ENCODE data around the gene PRMT9.

Gene PRMT9

GRCh38 chr4:147678796-147679549 is 5.0 kb downstream of the PRMT9 start:
- DNase-seq (ENCODE audit: low read depth in 2 of 2), result no peak

DNA sequence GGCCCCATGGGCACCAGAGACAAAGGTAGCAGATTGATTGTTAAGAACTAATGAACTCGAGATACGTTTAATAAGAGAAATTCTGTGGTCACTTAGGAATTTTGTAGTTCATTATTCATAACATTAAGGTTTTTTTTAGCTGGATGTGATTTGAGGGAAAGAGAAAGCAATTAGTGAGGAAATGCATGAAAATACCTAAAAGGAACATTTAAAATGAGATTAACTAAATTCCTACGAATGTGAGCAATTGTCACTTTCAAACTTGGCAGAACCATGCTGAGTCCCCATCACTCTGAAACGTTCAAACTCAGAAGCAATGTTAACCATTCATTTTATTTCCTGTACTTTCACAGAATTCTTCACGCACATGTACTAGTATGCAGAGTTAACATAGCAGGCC is 5.9 kb downstream of the PRMT9 start:
- DNase-seq (ENCODE audit: low read depth in 2 of 2), result no peak

DNA sequence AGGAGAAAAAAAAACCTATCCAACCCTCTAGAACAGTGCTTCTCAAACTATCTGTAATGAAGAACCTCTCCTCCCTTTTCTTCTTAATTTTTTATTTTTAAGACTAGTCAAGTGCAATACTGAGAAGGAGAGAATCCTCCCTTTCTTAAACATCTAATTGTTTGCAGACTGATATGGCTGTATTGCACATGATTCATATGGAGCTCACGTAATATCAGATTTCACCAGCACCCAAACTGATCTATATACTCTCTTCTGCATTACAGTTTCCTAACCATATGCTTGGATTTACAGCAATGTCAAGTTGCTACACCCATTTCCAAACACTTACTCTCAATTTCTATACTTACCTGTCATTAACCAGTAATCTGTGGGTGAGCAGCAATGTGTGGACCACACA is 9.5 kb downstream of the PRMT9 start:
- DNase-seq (ENCODE audit: low read depth in 2 of 2), result no peak

GRCh38 chr4:147674073-147674472 is 9.9 kb downstream of the PRMT9 start:
- DNase-seq (ENCODE audit: low read depth in 2 of 2), result no peak

DNA sequence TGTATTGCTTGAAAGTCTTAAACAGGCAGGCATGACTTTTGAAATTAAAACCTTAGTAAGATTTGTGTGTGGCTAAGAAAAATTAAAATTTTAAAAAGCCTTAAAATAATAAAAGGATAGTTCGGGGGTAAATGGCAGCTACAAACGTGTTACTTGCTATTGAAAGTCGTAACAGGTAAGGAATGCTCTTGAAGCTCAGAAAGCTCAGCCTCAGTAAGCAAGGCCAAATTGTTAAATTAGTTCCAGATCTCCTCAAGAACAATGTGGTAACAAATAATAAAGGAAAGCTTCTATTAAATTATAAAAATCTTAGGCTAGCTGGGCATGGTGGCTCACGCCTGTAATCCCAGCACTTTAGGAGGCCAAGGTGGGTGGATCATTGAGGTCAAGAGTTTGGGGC is 25.5 kb downstream of the PRMT9 start:
- no peak for DNase-seq (ENCODE audit: low read depth in 2 of 2)

DNA sequence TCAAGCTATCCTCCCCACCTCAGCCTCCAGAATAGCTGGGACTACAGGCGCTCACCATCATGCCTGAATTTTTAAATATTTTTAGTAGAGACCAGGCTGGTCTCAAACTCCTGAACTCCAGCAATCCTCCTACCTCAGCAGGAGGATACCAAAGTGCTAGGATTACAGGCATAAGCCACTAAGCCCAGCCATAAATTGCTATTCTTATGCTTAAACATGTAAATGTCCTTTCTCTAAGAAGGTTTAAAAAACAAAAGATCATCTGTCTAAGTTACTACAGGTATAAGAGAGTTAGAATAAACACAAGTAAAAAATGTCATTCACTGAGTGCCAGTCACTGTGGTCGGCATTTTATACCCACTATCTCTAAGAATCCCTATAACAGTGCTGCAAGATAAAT is 28.3 kb downstream of the PRMT9 start:
- DNase-seq (ENCODE audit: low read depth in 2 of 2), result no peak

- DNase-seq (ENCODE audit: low read depth in 2 of 2), result no peak
These were observed 32.4 kb downstream of the PRMT9 start for GRCh38 chr4:147651563-147651962.

GRCh38 chr4:147648656-147649055 is 35.3 kb downstream of the PRMT9 start:
- DNase-seq (ENCODE audit: low read depth in 2 of 2), result no peak

DNA sequence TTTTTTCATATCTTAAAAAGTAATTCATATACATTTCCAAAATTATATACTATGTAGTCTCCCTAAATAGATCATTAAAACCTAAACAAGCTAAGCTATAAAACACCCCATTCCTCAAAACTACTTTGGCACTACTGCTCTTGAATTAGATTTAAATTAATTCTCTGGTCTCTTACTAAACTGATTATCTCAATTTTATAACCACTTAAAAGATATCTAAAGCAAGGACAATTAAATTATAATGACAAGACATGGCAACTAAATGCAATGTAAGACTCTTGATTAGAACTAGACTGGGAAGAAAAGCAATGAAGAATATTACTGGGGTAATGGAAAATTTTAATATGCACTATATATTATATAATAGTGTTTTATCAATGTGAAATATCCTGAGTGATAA is 38.9 kb downstream of the PRMT9 start:
- no peak for DNase-seq (ENCODE audit: low read depth in 2 of 2)

GRCh38 chr4:147644471-147644870 is 39.5 kb downstream of the PRMT9 start:
- no peak for DNase-seq (ENCODE audit: low read depth in 2 of 2)

DNA sequence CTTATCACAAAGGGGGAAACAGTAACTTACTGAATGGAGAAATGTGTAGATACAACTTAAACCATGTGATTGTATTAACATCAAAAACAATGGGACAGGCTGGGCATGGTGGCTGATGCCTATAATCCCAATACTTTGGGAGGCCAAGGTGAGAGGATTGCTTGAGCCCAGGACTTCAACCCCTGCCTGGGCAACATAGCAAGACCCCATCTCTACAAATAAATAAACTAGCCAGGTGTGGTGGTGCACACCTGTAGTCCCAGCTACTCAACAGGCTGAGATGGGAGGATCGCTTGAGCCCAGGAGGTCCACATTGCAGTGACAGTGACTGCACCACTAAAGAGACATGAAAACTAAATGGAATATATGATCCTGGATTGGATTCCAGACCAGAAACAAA is 40.3 kb downstream of the PRMT9 start:
- DNase-seq (ENCODE audit: low read depth in 2 of 2), result no peak

- DNase-seq (ENCODE audit: low read depth in 2 of 2), result no peak
These were observed 43.6 kb downstream of the PRMT9 start for GRCh38 chr4:147640331-147640730.

- DNase-seq (ENCODE audit: low read depth in 2 of 2), result no peak
These were observed 44.6 kb downstream of the PRMT9 start for GRCh38 chr4:147639388-147639787.

GRCh38 chr4:147638942-147639341 is 45.0 kb downstream of the PRMT9 start:
- DNase-seq (ENCODE audit: low read depth in 2 of 2), result no peak

- DNase-seq (ENCODE audit: low read depth in 2 of 2), result no peak
These were observed 45.6 kb downstream of the PRMT9 start for GRCh38 chr4:147638365-147638764.

DNA sequence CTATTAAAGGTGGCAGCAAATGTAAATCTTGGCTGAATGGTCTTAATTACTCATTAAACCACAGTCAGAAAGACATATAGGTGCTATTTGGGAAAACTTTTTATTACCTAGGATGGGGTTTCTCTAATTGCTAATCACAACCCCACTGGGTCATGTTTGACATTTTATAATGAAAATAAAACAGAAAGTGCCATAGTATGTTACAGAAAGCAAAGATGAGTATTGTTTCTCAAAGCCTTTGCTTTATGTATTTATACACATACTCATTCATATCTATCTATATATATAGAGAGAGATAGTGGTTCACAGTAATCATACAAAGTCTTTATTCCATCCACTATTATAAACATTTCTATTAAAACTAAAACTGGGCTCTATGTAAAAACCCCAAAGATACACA is 48.6 kb downstream of the PRMT9 start:
- DNase-seq (ENCODE audit: low read depth in 2 of 2), result no peak

DNA sequence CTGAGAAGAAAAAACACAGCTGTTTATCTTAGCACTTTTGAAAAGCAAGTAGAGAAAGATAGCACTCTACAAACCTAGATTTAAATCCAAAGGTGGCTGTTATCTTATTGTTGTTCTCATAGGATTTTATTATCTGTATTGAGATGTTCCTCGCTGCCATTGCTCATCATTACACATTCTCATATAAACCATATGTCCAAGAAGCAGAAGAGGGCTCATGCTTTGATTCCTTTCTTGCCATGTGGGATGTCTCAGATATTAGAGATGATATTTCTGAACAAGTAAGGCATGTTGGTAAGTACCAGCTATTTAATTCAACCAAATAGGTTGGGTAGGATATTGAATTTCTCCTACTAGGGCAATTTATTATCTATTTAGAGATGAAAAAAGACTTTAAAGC is 50.3 kb downstream of the PRMT9 start:
- DNase-seq (ENCODE audit: low read depth in 2 of 2), result no peak

- no peak for DNase-seq (ENCODE audit: low read depth in 2 of 2)
These were observed 50.9 kb downstream of the PRMT9 start for GRCh38 chr4:147633113-147633512.

DNA sequence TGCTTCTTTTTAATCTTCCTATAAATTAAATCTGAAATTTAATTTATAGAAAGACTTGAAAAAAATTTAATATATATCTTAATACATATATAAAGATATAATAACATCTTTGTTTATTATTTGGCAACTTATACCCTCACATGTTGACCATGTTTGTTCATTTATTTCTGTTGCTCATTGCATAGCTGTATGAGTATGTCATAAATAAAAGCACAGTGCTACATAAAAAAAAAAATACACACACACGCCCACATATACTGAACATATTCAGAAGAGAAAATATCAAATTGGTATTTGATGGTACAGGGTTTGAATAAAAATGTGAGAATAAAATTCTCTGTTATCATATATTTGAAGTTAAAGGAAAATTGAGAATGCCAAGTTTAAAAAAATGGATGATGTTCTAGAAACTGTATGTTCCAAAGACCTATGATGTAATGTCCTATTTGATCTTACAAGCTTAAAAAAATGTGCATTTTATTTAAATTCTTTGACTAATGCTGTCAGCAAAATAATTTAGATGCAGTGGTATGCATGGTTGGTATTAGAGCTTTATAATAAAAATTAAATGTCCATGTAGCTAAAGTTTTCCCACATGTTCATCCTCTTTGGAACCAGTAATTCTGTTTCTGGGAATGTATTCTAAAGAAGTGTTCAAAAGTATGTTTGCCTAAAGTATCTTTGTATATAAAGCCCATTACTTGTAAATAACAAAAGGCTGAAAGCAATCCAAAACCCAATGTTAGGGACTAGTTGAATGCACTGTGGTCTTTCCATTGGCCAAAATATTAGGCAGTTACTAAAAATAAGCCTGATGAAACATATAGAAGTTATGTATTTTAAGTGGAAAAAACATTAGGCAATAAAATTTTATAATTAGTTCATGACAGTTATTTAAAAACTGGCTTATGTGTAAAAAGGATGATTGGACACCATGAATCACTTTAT is 53.9 kb downstream of the PRMT9 start:
- no peak for DNase-seq (ENCODE audit: low read depth in 2 of 2)

- no peak for DNase-seq (ENCODE audit: low read depth in 2 of 2)
These were observed 55.5 kb downstream of the PRMT9 start for GRCh38 chr4:147628415-147628814.

- no peak for DNase-seq (ENCODE audit: low read depth in 2 of 2)
These were observed 57.1 kb downstream of the PRMT9 start for GRCh38 chr4:147626903-147627302.

- DNase-seq (ENCODE audit: low read depth in 2 of 2), result no peak
These were observed 58.2 kb downstream of the PRMT9 start for GRCh38 chr4:147625733-147626132.

DNA sequence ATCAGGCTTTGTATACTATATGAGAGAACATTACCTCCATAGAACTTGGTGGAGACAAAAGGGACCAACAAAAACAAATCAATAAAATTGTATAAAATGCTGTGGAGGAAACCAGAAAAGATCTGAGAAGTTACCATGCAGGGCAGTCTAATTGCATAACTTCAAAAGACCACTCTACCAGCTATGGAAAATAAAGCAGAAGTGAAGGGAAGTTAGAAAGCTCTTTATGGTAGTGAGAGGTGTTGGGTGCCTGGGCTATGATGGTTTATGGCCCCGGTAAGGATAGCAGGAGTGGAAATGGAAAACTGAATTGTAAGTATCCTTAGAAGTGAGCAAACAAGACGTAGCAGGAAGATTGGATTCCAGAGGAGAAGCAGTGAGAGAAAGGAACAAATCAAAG is 63.6 kb downstream of the PRMT9 start:
- DNase-seq (ENCODE audit: low read depth in 2 of 2), result no peak

Data from stimulated activated CD4-positive, alpha-beta T cell treated with anti-CD3 and anti-CD28 coated beads, Interleukin-1b, Interleukin-23, amount 100 ng/mL, for 1 hour (primary cell).